HepG2 (cell line): ENCODE measurements around the gene ZACN. TPM values are rescaled to one million over a fixed set of nuclear protein-coding genes. Genes with fewer than 3 reads are reported as not detected.

Source experiments
- ATAC-seq: fragments of 200-7000 bp; cut with Tn5 transposase; 3 replicates; pipeline ENCODE4 v1.9.1; 2020; ENCODE audit warnings: mild to moderate bottlenecking, moderate library complexity
- BruUV-seq: library from RNA; stranded (reverse); fragments of 400-500 nt; replicated peaks from 2 replicates; lab custom pipeline; 2021; lab: Mats Ljungman, UMichigan
- CTCF ChIA-PET: fragments of 300-600 bp; formaldehyde crosslinking; extraction: SDS; loops from one replicate; lab custom pipeline; 2021; ENCODE audit warnings: low total read pairs, inconsistent platforms, low intra/inter-chr PET ratio; lab: Yijun Ruan, JAX
- POLR2A ChIA-PET: fragments of 350-600 bp; sonication (Branson Sonifier 250); formaldehyde crosslinking; loops from one replicate; lab custom pipeline; 2020; ENCODE audit warnings: antibody characterized with exemption, inconsistent platforms; lab: Yijun Ruan, JAX
- DNase-seq: peaks from one replicate; pipeline ENCODE4 v3.0.0-alpha.2; 2015; ENCODE audit warnings: low spot score
- FAIRE-seq: peaks from 3 replicates; lab custom pipeline; 2011; peaks lifted over from hg19 to GRCh38; lab: Jason Lieb, UNC
- H2AFZ ChIP-seq: one replicate; pipeline ENCODE4 v1.6.1; 2011; ENCODE audit warnings: low read length, inconsistent platforms
- H3K27ac ChIP-seq: fragments of 300-600 bp; 3 replicates; pipeline ENCODE4 v1.8.0; 2011; ENCODE audit warnings: mixed run types, mild to moderate bottlenecking, mixed read lengths, low read length, inconsistent platforms; ENCODE audit not compliant: insufficient read depth; ENCODE audit errors: extremely low read length
- H3K27me3 ChIP-seq, 2 experiments: fragments of 200-600 bp in 1 of 2; 2 replicates in 1 of 2; 3 replicates in 1 of 2; pipeline versions ENCODE4 v1.6.0 to v1.8.0; 2011; ENCODE audit warnings: low read length in 2 of 2, mild to moderate bottlenecking in 2 of 2, moderate library complexity in 2 of 2, inconsistent platforms in 1 of 2; ENCODE audit not compliant: insufficient read depth in 2 of 2, control insufficient read depth in 1 of 2
- H3K36me3 ChIP-seq, 2 experiments: fragments of 200-600 bp in 1 of 2; replicated peaks in 1 of 2; 2 replicates in 1 of 2; 3 replicates in 1 of 2; pipeline versions ENCODE4 v1.5.1 to v1.8.0; 2011; ENCODE audit warnings: low read length in 2 of 2, inconsistent platforms in 1 of 2; ENCODE audit not compliant: insufficient read depth in 2 of 2, control insufficient read depth in 1 of 2
- H3K4me1 ChIP-seq: 2 replicates; pipeline ENCODE4 v1.5.1; 2012; ENCODE audit warnings: low read length, inconsistent platforms; ENCODE audit not compliant: insufficient read depth
- H3K4me2 ChIP-seq: 2 replicates; pipeline ENCODE4 v1.6.0; 2011; ENCODE audit warnings: low read depth, low read length, inconsistent platforms
- H3K4me3 ChIP-seq, 3 experiments: fragments of 200-600 bp in 1 of 3; sonication (generic), shearing (Covaris generic) in 1 of 3; replicated peaks in 1 of 3; 2 replicates each; pipeline ENCODE4 v1.5.1; 2011 to 2016; ENCODE audit warnings: low read length in 3 of 3, inconsistent platforms in 2 of 3, low read depth in 2 of 3, mild to moderate bottlenecking in 2 of 3, control low read depth in 1 of 3, mixed read lengths in 1 of 3; ENCODE audit not compliant: insufficient read depth in 1 of 3
- H3K79me2 ChIP-seq: one replicate; pipeline ENCODE4 v1.6.1; 2011; ENCODE audit warnings: low read length, inconsistent platforms; ENCODE audit not compliant: insufficient read depth
- H3K9ac ChIP-seq: 2 replicates; pipeline ENCODE4 v1.6.0; 2011; ENCODE audit warnings: mild to moderate bottlenecking, low read depth, low read length, inconsistent platforms; ENCODE audit not compliant: insufficient read depth
- H3K9me3 ChIP-seq: 2 replicates; pipeline ENCODE4 v1.5.1; 2012; ENCODE audit warnings: mild to moderate bottlenecking, low read length
- H4K20me1 ChIP-seq: 2 replicates; pipeline ENCODE4 v1.6.0; 2011; ENCODE audit warnings: inconsistent platforms, mild to moderate bottlenecking, low read length, moderate library complexity; ENCODE audit not compliant: insufficient read depth
- ATF6 ChIP-seq: sonication (generic); formaldehyde crosslinking; conservative IDR thresholded peaks from 2 replicates; pipeline ENCODE4 v1.4.0; 2020; ENCODE audit warnings: missing genetic modification reagents
- FIP1L1 ChIP-seq: fragments of 200-400 bp; formaldehyde crosslinking; IDR thresholded peaks from 2 replicates; pipeline ENCODE4 v1.6.1; 2018; ENCODE audit warnings: low read depth, mild to moderate bottlenecking, low read length, moderate library complexity, borderline replicate concordance; ENCODE audit not compliant: insufficient read depth
- GATAD2A ChIP-seq: IDR thresholded peaks from 2 replicates; pipeline ENCODE4 v1.6.1; 2016
- HMG20A ChIP-seq: IDR thresholded peaks from 2 replicates; pipeline ENCODE4 v1.6.1; 2016; ENCODE audit warnings: borderline replicate concordance
- HNRNPLL ChIP-seq: fragments of 200-400 bp; formaldehyde crosslinking; IDR thresholded peaks from 2 replicates; pipeline ENCODE4 v1.6.1; 2017; ENCODE audit warnings: mild to moderate bottlenecking, low read depth, low read length; ENCODE audit not compliant: poor library complexity, severe bottlenecking
- HOXD1 ChIP-seq: sonication (generic); formaldehyde crosslinking; IDR thresholded peaks from 2 replicates; pipeline ENCODE4 v1.5.0; 2020; ENCODE audit warnings: missing genetic modification reagents
- NRL ChIP-seq: sonication (generic); formaldehyde crosslinking; IDR thresholded peaks from 2 replicates; pipeline ENCODE4 v1.5.0; 2020; ENCODE audit warnings: missing genetic modification reagents, mild to moderate bottlenecking, moderate library complexity, borderline replicate concordance
- SP1 ChIP-seq, 2 experiments: fragments of 450-650 bp in 1 of 2; sonication (generic) in 1 of 2; formaldehyde crosslinking in 1 of 2; IDR thresholded peaks; 2 replicates each; pipeline versions ENCODE4 v1.4.0 to v1.6.1; 2016 to 2020; ENCODE audit warnings: missing genetic modification reagents in 1 of 2
- THAP7 ChIP-seq: sonication (generic); formaldehyde crosslinking; IDR thresholded peaks from 2 replicates; pipeline ENCODE4 v1.8.1; 2023; ENCODE audit warnings: mild to moderate bottlenecking, missing genetic modification reagents
- YEATS4 ChIP-seq: sonication (generic); formaldehyde crosslinking; IDR thresholded peaks from 2 replicates; pipeline ENCODE4 v1.4.0; 2020; ENCODE audit warnings: missing genetic modification reagents, borderline replicate concordance
- ZBTB7A ChIP-seq: sonication (generic); formaldehyde crosslinking; IDR thresholded peaks from 2 replicates; pipeline ENCODE4 v1.8.0; 2022; ENCODE audit warnings: mild to moderate bottlenecking, missing genetic modification reagents
- ZMYM2 ChIP-seq: sonication (generic); formaldehyde crosslinking; IDR thresholded peaks from 2 replicates; pipeline ENCODE4 v1.8.0; 2022; ENCODE audit warnings: mild to moderate bottlenecking, missing genetic modification reagents
- ZNF136 ChIP-seq: sonication (generic); formaldehyde crosslinking; IDR thresholded peaks from 2 replicates; pipeline ENCODE4 v1.8.1; 2022; ENCODE audit warnings: low read depth, mild to moderate bottlenecking, moderate library complexity, missing genetic modification reagents
- ZNF232 ChIP-seq: sonication (generic); formaldehyde crosslinking; IDR thresholded peaks from 2 replicates; pipeline ENCODE4 v1.4.0; 2020; ENCODE audit warnings: missing genetic modification reagents, borderline replicate concordance
- ZNF513 ChIP-seq: sonication (generic); formaldehyde crosslinking; conservative IDR thresholded peaks from 2 replicates; pipeline ENCODE4 v1.5.0; 2020; ENCODE audit warnings: missing genetic modification reagents
- WGBS: methylation state at CpG from one replicate; pipeline ENCODE4 v1.1.6; 2017; ENCODE audit warnings: low lambda C conversion rate; 5-methylcytosine and 5-hydroxymethylcytosine counted together
- in situ Hi-C: cut with HindIII; loops from 2 replicates; pipeline ENCODE4 v1.10.0; 2017; ENCODE audit warnings: low pct_unique_long_range_greater_than_20kb; ENCODE audit not compliant: extremely low pct_ligation_motif_present
- intact Hi-C: fragments of 100-400 bp; cut with micrococcal nuclease; formaldehyde crosslinking; loops from one replicate; pipeline ENCODE4 v1.10.0; 2022; ENCODE audit not compliant: unreplicated experiment
- polyA plus RNA-seq, 8 experiments: library from polyadenylated mRNA; depleted of rRNA in 3 of 8; stranded (reverse) in 7 of 8; unstranded in 1 of 8; fragments of >200 nt; fragmentation: Illumina TruSeq in 4 of 8; extraction: Trizol in 4 of 8; gene quantifications; 2 replicates each; pipeline versions ENCODE4 v1.2.1 to v1.2.3, GENCODE V29; 2011 to 2016; ENCODE audit warnings: low read depth in 4 of 8, missing spikeins in 1 of 8, mixed read lengths in 1 of 8; ENCODE audit not compliant: insufficient read depth in 1 of 8
- total RNA-seq, 5 experiments: library from RNA; depleted of rRNA; stranded (reverse); fragments of >200 nt; fragmentation: Illumina TruSeq; extraction: Trizol; gene quantifications; 2 replicates each; pipeline ENCODE4 v1.2.3, GENCODE V29; 2016; ENCODE audit warnings: low read depth in 1 of 5

The ZACN gene
- total and polyA plus RNA-seq, 2 of the 13 experiments (the other 11 are each of a cell fraction or from before 2014, with no cell fraction given), result 0.11 to 0.15 TPM

- TF ChIP-seq YEATS4 (peak; percentile 48; the same call in 1 of the 2 replicates), THAP7 (CRISPR knock-in tag) (0 out of 2 replicates have a peak, but pooled peaks have one; percentile 33), HOXD1 (CRISPR knock-in tag) (peak; percentile 30), ZNF513 (CRISPR knock-in tag) (no peak), ATF6 (CRISPR knock-in tag) (0 out of 2 replicates have a peak, but pooled peaks have one; percentile 25), NRL (peak; percentile 81; the same call in 1 of the 2 replicates)
Measured at GRCh38 chr17:76032073-76032779, 46.8 kb upstream of the ZACN start (continued).

GRCh38 chr17:76032780-76033108 lies 46.2 kb upstream of the ZACN start:
- Histone ChIP-seq H2AFZ (peak overlapping the region; percentile 67), H4K20me1 (no peaks in the 10 kb centered on the region), H3K4me3 (peak overlapping the region in 2 of 3 experiments; percentile 17 to 49; a peak in 4 of 6 replicates), H3K79me2 (no peaks in the 10 kb centered on the region), H3K4me1 (peaks cover 52% of the 10 kb centered on the region), H3K36me3 (peaks cover 0 to 4% of the 10 kb centered on the region in 2 experiments; a peak in 1 of 5 replicates), H3K27me3 (no peaks in the 10 kb centered on the region), H3K9ac (peak overlapping the region; percentile 34), H3K4me2 (peak overlapping the region; percentile 81), H3K27ac (no peak overlapping the region), H3K9me3 (no peaks in the 10 kb centered on the region)
- CTCF ChIA-PET, result no interaction called here
- 13% methylated on average over 5 of the region's 5 CpGs for WGBS
- intact Hi-C loops (no loop called here), in situ Hi-C loops (no loop called here)
- DNase-seq (no peak), ATAC-seq (peak; percentile 33), FAIRE-seq (no peak)
- POLR2A ChIA-PET, result interaction anchor here (0.8 to 1.5 kb wide), 5 partner anchors 25 to 128 kb away, joined by 4 to 5 read pairs (median 4); partner anchors contain the start of gene SRP68
- BruUV-seq, result no TSS peak
- TF ChIP-seq HMG20A (CRISPR knock-in tag) (0 out of 2 replicates have a peak, but pooled peaks have one; percentile 5), ZNF136 (CRISPR knock-in tag) (no peak), FIP1L1 (no peak), ATF6 (CRISPR knock-in tag) (0 out of 2 replicates have a peak, but pooled peaks have one; percentile 12), GATAD2A (CRISPR knock-in tag) (0 out of 2 replicates have a peak, but pooled peaks have one; percentile 5), HNRNPLL (no peak), ZNF232 (CRISPR knock-in tag) (0 out of 2 replicates have a peak, but pooled peaks have one; percentile 16), SP1 (IDR thresholded peaks at IDR 0.05) (no peak), SP1 (CRISPR knock-in tag; IDR thresholded peaks at IDR 0.05) (0 out of 2 replicates have a peak, but pooled peaks have one; percentile 2), ZBTB7A (CRISPR knock-in tag) (peak; percentile 16; the same call in 1 of the 2 replicates), ZMYM2 (CRISPR knock-in tag) (0 out of 2 replicates have a peak, but pooled peaks have one; percentile 49)
